DOHH2 (cell line): ENCODE measurements around the gene ERC2.

ENCODE experiments used
- H3F3A ChIP-seq: fragments of 200-600 bp; sonication (generic), shearing (Covaris generic); 2 replicates; pipeline ENCODE4 v1.6.0; 2016; ENCODE audit warnings: antibody characterized with exemption, mild to moderate bottlenecking; ENCODE audit not compliant: control insufficient read depth, insufficient read depth
- H3K27ac ChIP-seq: fragments of 200-600 bp; sonication (generic); 2 replicates; pipeline ENCODE4 v1.5.1; 2014; ENCODE audit warnings: low read depth, mild to moderate bottlenecking, low read length, moderate library complexity
- H3K27me3 ChIP-seq: fragments of 200-600 bp; sonication (generic); 2 replicates; pipeline ENCODE4 v1.6.1; 2014; ENCODE audit warnings: mild to moderate bottlenecking, low read length, mixed read lengths; ENCODE audit not compliant: control insufficient read depth
- H3K36me3 ChIP-seq: fragments of 200-600 bp; sonication (generic); 2 replicates; pipeline ENCODE4 v1.6.1; 2014; ENCODE audit warnings: mild to moderate bottlenecking, low read length, moderate library complexity, mixed read lengths; ENCODE audit not compliant: control insufficient read depth
- H3K4me1 ChIP-seq: fragments of 200-600 bp; sonication (generic); 2 replicates; pipeline ENCODE4 v1.6.1; 2014; ENCODE audit warnings: mild to moderate bottlenecking, low read length, mixed read lengths; ENCODE audit not compliant: control insufficient read depth
- H3K4me2 ChIP-seq: fragments of 200-600 bp; sonication (generic); 2 replicates; pipeline ENCODE4 v1.6.0; 2014; ENCODE audit warnings: mild to moderate bottlenecking, low read length, moderate library complexity
- H3K4me3 ChIP-seq: fragments of 200-600 bp; sonication (generic); 2 replicates; pipeline ENCODE4 v1.5.1; 2014; ENCODE audit warnings: mild to moderate bottlenecking, low read length, mixed read lengths
- H3K79me2 ChIP-seq: fragments of 200-600 bp; sonication (generic); 2 replicates; pipeline ENCODE4 v1.6.1; 2014; ENCODE audit warnings: mild to moderate bottlenecking, low read length, mixed read lengths; ENCODE audit not compliant: control insufficient read depth
- H3K9me2 ChIP-seq: fragments of 200-600 bp; sonication (generic); replicated peaks from 2 replicates; pipeline ENCODE4 v1.6.1; 2014; ENCODE audit warnings: mild to moderate bottlenecking, low read length, mixed read lengths; ENCODE audit not compliant: control insufficient read depth
- H3K9me3 ChIP-seq: fragments of 200-600 bp; sonication (generic); 2 replicates; pipeline ENCODE4 v1.6.1; 2014; ENCODE audit warnings: antibody characterized with exemption, low read length, mixed read lengths; ENCODE audit not compliant: control insufficient read depth, insufficient read depth
- H4K20me1 ChIP-seq: fragments of 200-600 bp; sonication (generic); 2 replicates; pipeline ENCODE4 v1.6.0; 2014; ENCODE audit warnings: low read depth, mild to moderate bottlenecking, antibody characterized with exemption, low read length, moderate library complexity; ENCODE audit not compliant: control insufficient read depth, insufficient read depth
- CTCF ChIP-seq: fragments of 200-600 bp; sonication (generic); IDR thresholded peaks from one replicate; pipeline ENCODE4 v1.5.1; 2014; ENCODE audit warnings: antibody characterized with exemption, mild to moderate bottlenecking, low read depth, low read length; ENCODE audit not compliant: poor library complexity, severe bottlenecking
- EZH2phosphoT487 ChIP-seq: fragments of 200-600 bp; sonication (generic); IDR thresholded peaks from 2 replicates; pipeline ENCODE4 v1.6.1; 2017; ENCODE audit warnings: borderline replicate concordance, mild to moderate bottlenecking, antibody characterized with exemption, low read length, moderate library complexity, mixed read lengths

ERC2 gene

GRCh38 chr3:55620351-55621025, 847.8 kb downstream of the ERC2 start:
- no peak overlapping the region for H3K4me2 ChIP-seq
- H3K9me3 ChIP-seq = no peaks in the 10 kb centered on the region
- H3K9me2 ChIP-seq = no peaks in the 10 kb centered on the region
- no peaks in the 10 kb centered on the region for H3F3A ChIP-seq
- no peaks in the 10 kb centered on the region for H3K79me2 ChIP-seq
- H4K20me1 ChIP-seq = no peaks in the 10 kb centered on the region
- H3K27me3 ChIP-seq = peaks cover 4% of the 10 kb centered on the region; the same call in 1 of the 2 replicates
- no peak for TF ChIP-seq CTCF
- no peak for TF ChIP-seq EZH2phosphoT487
- no peaks in the 10 kb centered on the region for H3K36me3 ChIP-seq
- H3K27ac ChIP-seq = no peak overlapping the region
- no peaks in the 10 kb centered on the region for H3K4me1 ChIP-seq
- no peak overlapping the region for H3K4me3 ChIP-seq

- Histone ChIP-seq H4K20me1 (no peaks in the 10 kb centered on the region), H3K9me2 (no peaks in the 10 kb centered on the region), H3K79me2 (no peaks in the 10 kb centered on the region), H3K36me3 (no peaks in the 10 kb centered on the region), H3K27me3 (peaks cover 4% of the 10 kb centered on the region; the same call in 1 of the 2 replicates), H3F3A (no peaks in the 10 kb centered on the region), H3K27ac (no peak overlapping the region), H3K4me3 (no peak overlapping the region), H3K4me2 (no peak overlapping the region), H3K4me1 (no peaks in the 10 kb centered on the region), H3K9me3 (no peaks in the 10 kb centered on the region)
- TF ChIP-seq CTCF (no peak), EZH2phosphoT487 (no peak)
Measured at GRCh38 chr3:55619046-55619808, 849.0 kb downstream of the ERC2 start.

- H3K4me2 ChIP-seq = no peak overlapping the region
- no peaks in the 10 kb centered on the region for H3K79me2 ChIP-seq
- no peak for TF ChIP-seq CTCF
- no peak for TF ChIP-seq EZH2phosphoT487
- H3F3A ChIP-seq = no peaks in the 10 kb centered on the region
- no peaks in the 10 kb centered on the region for H3K36me3 ChIP-seq
- no peaks in the 10 kb centered on the region for H4K20me1 ChIP-seq
- no peaks in the 10 kb centered on the region for H3K9me2 ChIP-seq
- peaks cover 4% of the 10 kb centered on the region; the same call in 1 of the 2 replicates for H3K27me3 ChIP-seq
- H3K4me1 ChIP-seq = no peaks in the 10 kb centered on the region
- H3K9me3 ChIP-seq = no peaks in the 10 kb centered on the region
- H3K4me3 ChIP-seq = no peak overlapping the region
- no peak overlapping the region for H3K27ac ChIP-seq
Measured at GRCh38 chr3:55617385-55617784, 850.9 kb downstream of the ERC2 start.
